GM18909 (cell line): Measurements from ENCODE around the gene DUSP12.

ENCODE experiments used
- ATAC-seq: cut with Tn5 transposase; IDR thresholded peaks from one replicate; pipeline ENCODE4 v1.9.1; 2021; ENCODE audit warnings: mild to moderate bottlenecking; ENCODE audit not compliant: unreplicated experiment, poor library complexity

Gene DUSP12

DNA sequence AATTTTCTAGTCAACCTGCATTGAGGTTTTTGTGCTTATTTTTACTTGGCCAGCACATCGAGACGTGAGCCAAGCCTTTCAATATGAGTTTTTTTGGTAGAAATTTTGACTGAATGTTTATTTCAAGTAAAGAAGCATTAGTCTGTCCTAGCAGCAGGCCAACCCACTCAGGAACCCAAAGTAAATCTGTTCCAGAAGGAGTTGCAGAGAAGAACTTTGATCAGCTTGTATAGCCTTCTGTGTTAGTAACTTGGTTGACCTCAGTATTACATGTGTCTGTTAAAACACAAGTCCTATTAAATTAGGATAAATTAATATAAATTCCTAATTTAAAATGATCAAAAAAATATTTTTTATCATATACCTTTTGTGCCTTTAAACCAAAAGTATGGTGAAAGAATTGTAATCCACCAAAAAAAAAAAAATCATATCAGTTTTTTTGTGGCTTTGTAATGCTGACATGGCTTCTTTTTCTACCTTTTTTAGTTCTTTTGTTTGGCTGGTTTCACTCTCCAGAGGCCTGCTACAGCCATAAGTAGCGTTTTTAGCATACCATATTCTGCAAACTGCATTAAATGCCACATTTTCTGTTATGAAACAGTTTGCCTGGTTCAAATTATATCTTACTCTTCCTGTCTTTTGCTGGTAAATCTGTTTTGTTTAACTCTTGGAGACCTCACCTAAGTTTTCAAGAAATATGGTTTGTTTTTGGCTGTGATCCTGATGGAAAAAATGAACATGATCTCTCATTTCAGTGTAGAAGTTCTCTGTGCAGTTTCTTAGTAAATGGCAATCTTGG is 56.0 kb downstream of the DUSP12 start:
- ATAC-seq, result no peak
